ENCODE data around the gene BLOC1S5.

Gene BLOC1S5

GRCh38 chr6:8063761-8064637 lies at the start of gene BLOC1S5:
Gene BLOC1S5 (minus strand): TSS chr6:8064389. CDS start chr6:8064376, 13 bp downstream.
- no peaks in the 10 kb centered on the region for H3K79me2 ChIP-seq (ENCODE audit: low read length)
- peak within 1 kb of the TSS; percentile 85 for H3K4me2 ChIP-seq (ENCODE audit: low read depth, low read length)
- DNase-seq = peak; percentile 95
- TF ChIP-seq EZH2 (optimal IDR thresholded peaks at IDR 0.05; ENCODE audit: low read depth, low read length) (no peak), EZH2phosphoT487 (IDR thresholded peaks at IDR 0.05; ENCODE audit: low read length) (no peak), CTCF (IDR thresholded peaks at IDR 0.05; ENCODE audit: low read length) (no peak)
- H3K9me2 ChIP-seq (replicated peaks; ENCODE audit: insufficient read depth, low read length) = no peaks in the 10 kb centered on the region
- H3K36me3 ChIP-seq (replicated peaks; ENCODE audit: insufficient read depth, low read length) = no peaks in the 10 kb centered on the region
- H3K9ac ChIP-seq (ENCODE audit: low read length) = peak within 1 kb of the TSS; percentile 76
- no peaks in the 10 kb centered on the region for H3K27me3 ChIP-seq (replicated peaks; ENCODE audit: insufficient read depth, low read length)
- no peaks in the 10 kb centered on the region for H4K20me1 ChIP-seq (ENCODE audit: insufficient read depth, low read length)
- H3K9me3 ChIP-seq (replicated peaks; ENCODE audit: insufficient read depth, low read length) = no peaks in the 10 kb centered on the region
- H2AFZ ChIP-seq (ENCODE audit: low read length) = peak within 1 kb of the TSS; percentile 95
- peaks cover 11% of the 10 kb centered on the region for H3K4me1 ChIP-seq (ENCODE audit: low read length)
- H3F3A ChIP-seq (ENCODE audit: insufficient read depth, low read length) = peaks cover 20% of the 10 kb centered on the region
- peak within 1 kb of the TSS; percentile 91 for H3K4me3 ChIP-seq (ENCODE audit: low read length)
- peak within 1 kb of the TSS; percentile 65 for H3K27ac ChIP-seq (ENCODE audit: low read length)

GRCh38 chr6:8113131-8113654 lies 49.0 kb upstream of the BLOC1S5 start:
- Histone ChIP-seq H3K9ac (ENCODE audit: low read length) (no peak overlapping the region), H3K9me3 (replicated peaks; ENCODE audit: insufficient read depth, low read length) (no peaks in the 10 kb centered on the region), H3K27ac (ENCODE audit: low read length) (no peak overlapping the region), H2AFZ (ENCODE audit: low read length) (no peak overlapping the region), H3F3A (ENCODE audit: insufficient read depth, low read length) (peaks cover 8% of the 10 kb centered on the region; the same call in 1 of the 2 replicates), H3K4me3 (ENCODE audit: low read length) (no peak overlapping the region), H3K4me1 (ENCODE audit: low read length) (peaks cover 23% of the 10 kb centered on the region), H3K4me2 (ENCODE audit: low read depth, low read length) (no peak overlapping the region), H4K20me1 (ENCODE audit: insufficient read depth, low read length) (no peaks in the 10 kb centered on the region), H3K9me2 (replicated peaks; ENCODE audit: insufficient read depth, low read length) (no peaks in the 10 kb centered on the region), H3K79me2 (ENCODE audit: low read length) (no peaks in the 10 kb centered on the region), H3K27me3 (replicated peaks; ENCODE audit: insufficient read depth, low read length) (no peaks in the 10 kb centered on the region), H3K36me3 (replicated peaks; ENCODE audit: insufficient read depth, low read length) (no peaks in the 10 kb centered on the region)
- TF ChIP-seq EZH2phosphoT487 (IDR thresholded peaks at IDR 0.05; ENCODE audit: low read length) (no peak), CTCF (IDR thresholded peaks at IDR 0.05; ENCODE audit: low read length) (no peak), EZH2 (optimal IDR thresholded peaks at IDR 0.05; ENCODE audit: low read depth, low read length) (no peak)
- DNase-seq = no peak

GRCh38 chr6:8110725-8111124 lies 46.5 kb upstream of the BLOC1S5 start:
- peak; percentile 19 for DNase-seq
- Histone ChIP-seq H3K36me3 (replicated peaks; ENCODE audit: insufficient read depth, low read length) (no peaks in the 10 kb centered on the region), H3K79me2 (ENCODE audit: low read length) (no peaks in the 10 kb centered on the region), H3K9me2 (replicated peaks; ENCODE audit: insufficient read depth, low read length) (no peaks in the 10 kb centered on the region), H3K27ac (ENCODE audit: low read length) (peak overlapping the region; percentile 65; the same call in 1 of the 2 replicates), H2AFZ (ENCODE audit: low read length) (peak overlapping the region; percentile 66), H4K20me1 (ENCODE audit: insufficient read depth, low read length) (no peaks in the 10 kb centered on the region), H3K9ac (ENCODE audit: low read length) (no peak overlapping the region), H3K4me3 (ENCODE audit: low read length) (no peak overlapping the region; the same call in 1 of the 2 replicates), H3K4me1 (ENCODE audit: low read length) (peaks cover 25% of the 10 kb centered on the region), H3K9me3 (replicated peaks; ENCODE audit: insufficient read depth, low read length) (no peaks in the 10 kb centered on the region), H3K4me2 (ENCODE audit: low read depth, low read length) (peak overlapping the region; percentile 59; the same call in 1 of the 2 replicates), H3F3A (ENCODE audit: insufficient read depth, low read length) (peaks cover 8% of the 10 kb centered on the region; the same call in 1 of the 2 replicates), H3K27me3 (replicated peaks; ENCODE audit: insufficient read depth, low read length) (no peaks in the 10 kb centered on the region)
- no peak for TF ChIP-seq CTCF (IDR thresholded peaks at IDR 0.05; ENCODE audit: low read length)
- no peak for TF ChIP-seq EZH2phosphoT487 (IDR thresholded peaks at IDR 0.05; ENCODE audit: low read length)
- no peak for TF ChIP-seq EZH2 (optimal IDR thresholded peaks at IDR 0.05; ENCODE audit: low read depth, low read length)
